ENCODE data around the gene SEC14L2. TPM values are rescaled to one million over a fixed set of nuclear protein-coding genes. Genes with fewer than 3 reads are reported as not detected.
"Not testable (repeated sequence)": the region's sequence is repeated elsewhere in the genome, so short reads cannot be mapped to it uniquely, and the experiment has no call there.

Gene SEC14L2
- total RNA-seq, 1 experiment from 2014 or later: 9.4 TPM

DNA sequence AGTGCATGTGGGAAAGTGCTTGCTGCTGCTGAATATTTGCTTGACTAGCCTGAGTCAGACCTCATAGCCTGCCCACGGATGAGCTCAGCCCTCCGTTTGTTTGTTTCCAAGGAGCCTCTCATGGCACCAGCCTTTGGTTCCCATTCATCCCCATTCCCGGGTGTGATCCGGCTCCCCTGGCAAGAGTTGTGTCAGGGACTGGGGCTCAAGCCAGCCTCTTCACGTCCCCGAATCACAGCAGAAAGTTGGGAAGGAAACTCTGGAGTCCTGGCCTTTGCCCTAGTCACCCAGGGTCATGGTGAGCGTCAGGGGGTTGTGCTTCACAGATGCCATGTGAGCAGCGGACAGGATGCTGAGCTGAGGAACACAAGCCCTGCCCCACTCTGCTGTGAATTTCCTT lies 61.2 kb downstream of the SEC14L2 start:
- H3K4me3 ChIP-seq (ENCODE audit: low read depth, low read length): no peak overlapping the region
- no peaks in the 10 kb centered on the region for H3K4me1 Mint-ChIP-seq (ENCODE audit: low read depth, unreplicated experiment)
- H3K27ac Mint-ChIP-seq (ENCODE audit: unreplicated experiment): no peak overlapping the region
- ChIA-PET CTCF (no interaction called here), POLR2A (no interaction called here)
- no peaks in the 10 kb centered on the region for H3K9me3 Mint-ChIP-seq (ENCODE audit: unreplicated experiment)
- no peaks in the 10 kb centered on the region for H3K27me3 ChIP-seq (replicated peaks; ENCODE audit: control insufficient read depth, insufficient read depth, low read length)
- H3K4me3 Mint-ChIP-seq (ENCODE audit: unreplicated experiment): no peak overlapping the region
- intact Hi-C loops (cut with micrococcal nuclease; ENCODE audit: unreplicated experiment): no loop called here
- DNase-seq: no peak
- no TSS peak for BruUV-seq (replicated peaks)
- H3K36me3 ChIP-seq (ENCODE audit: control insufficient read depth, insufficient read depth, low read length): no peaks in the 10 kb centered on the region
- H3K27me3 Mint-ChIP-seq (ENCODE audit: insufficient read depth, unreplicated experiment): no peaks in the 10 kb centered on the region
- no peaks in the 10 kb centered on the region for H3K4me1 ChIP-seq
- H3K36me3 Mint-ChIP-seq (ENCODE audit: insufficient read depth, unreplicated experiment): no peaks in the 10 kb centered on the region
- TF ChIP-seq CTCF (IDR thresholded peaks at IDR 0.05; ENCODE audit: insufficient read depth in 1 of 2, low read depth in 1 of 2, low read length in 1 of 2, severe bottlenecking in 1 of 2, unreplicated experiment in 1 of 2): no peak
- H3K9me3 ChIP-seq: no peaks in the 10 kb centered on the region

GRCh38 chr22:30459181-30460052 lies 62.6 kb downstream of the SEC14L2 start:
- ChIA-PET CTCF (no interaction called here), POLR2A (interaction anchor here (0.5 kb wide), 1 partner anchor 37 kb away, joined by 6 read pairs; no protein-coding TSS in a partner anchor)
- H3K27me3 Mint-ChIP-seq (ENCODE audit: insufficient read depth, unreplicated experiment): no peaks in the 10 kb centered on the region
- H3K4me3 Mint-ChIP-seq (ENCODE audit: unreplicated experiment): no peak overlapping the region
- peak; percentile 53 to 56 for DNase-seq
- H3K27ac Mint-ChIP-seq (ENCODE audit: unreplicated experiment): no peak overlapping the region
- no peaks in the 10 kb centered on the region for H3K36me3 ChIP-seq (ENCODE audit: control insufficient read depth, insufficient read depth, low read length)
- H3K4me1 Mint-ChIP-seq (ENCODE audit: low read depth, unreplicated experiment): no peaks in the 10 kb centered on the region
- no peaks in the 10 kb centered on the region for H3K36me3 Mint-ChIP-seq (ENCODE audit: insufficient read depth, unreplicated experiment)
- no peak overlapping the region for H3K4me3 ChIP-seq (ENCODE audit: low read depth, low read length)
- no peaks in the 10 kb centered on the region for H3K9me3 Mint-ChIP-seq (ENCODE audit: unreplicated experiment)
- H3K9me3 ChIP-seq: no peaks in the 10 kb centered on the region
- intact Hi-C loops (cut with micrococcal nuclease; ENCODE audit: unreplicated experiment): no loop called here
- H3K4me1 ChIP-seq: no peaks in the 10 kb centered on the region
- TF ChIP-seq CTCF (IDR thresholded peaks at IDR 0.05; ENCODE audit: insufficient read depth in 1 of 2, low read depth in 1 of 2, low read length in 1 of 2, severe bottlenecking in 1 of 2, unreplicated experiment in 1 of 2): no peak
- BruUV-seq (replicated peaks): no TSS peak
- no peaks in the 10 kb centered on the region for H3K27me3 ChIP-seq (replicated peaks; ENCODE audit: control insufficient read depth, insufficient read depth, low read length)

DNA sequence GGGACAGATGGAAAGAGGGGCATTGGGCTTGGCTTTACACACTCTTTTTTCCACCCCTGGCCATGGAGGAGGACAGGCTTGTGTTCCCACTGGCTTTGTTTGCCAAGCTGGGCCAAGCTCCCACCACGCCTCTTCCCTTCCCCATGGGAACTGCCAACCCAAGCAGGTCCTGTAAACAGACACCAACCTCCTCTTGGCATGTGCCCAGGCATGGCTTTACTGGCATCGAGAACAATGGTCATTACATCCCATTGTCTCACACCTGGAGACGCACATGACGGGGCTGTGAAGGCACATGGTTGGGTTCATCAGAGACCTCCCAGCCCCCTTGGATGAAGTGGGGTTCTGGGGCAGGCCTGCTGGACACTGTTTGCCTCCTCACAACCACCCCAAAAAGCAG lies 63.3 kb downstream of the SEC14L2 start:
- Mint-ChIP-seq H3K27me3 (ENCODE audit: insufficient read depth, unreplicated experiment) (peaks cover 6% of the 10 kb centered on the region), H3K36me3 (ENCODE audit: insufficient read depth, unreplicated experiment) (no peaks in the 10 kb centered on the region), H3K4me3 (ENCODE audit: unreplicated experiment) (no peak overlapping the region), H3K4me1 (ENCODE audit: low read depth, unreplicated experiment) (no peaks in the 10 kb centered on the region), H3K27ac (ENCODE audit: unreplicated experiment) (no peak overlapping the region), H3K9me3 (ENCODE audit: unreplicated experiment) (no peaks in the 10 kb centered on the region)
- H3K27me3 ChIP-seq (replicated peaks; ENCODE audit: control insufficient read depth, insufficient read depth, low read length): no peaks in the 10 kb centered on the region
- POLR2A ChIA-PET: no interaction called here
- intact Hi-C loops (cut with micrococcal nuclease; ENCODE audit: unreplicated experiment): no loop called here
- TF ChIP-seq CTCF (IDR thresholded peaks at IDR 0.05; ENCODE audit: insufficient read depth in 1 of 2, low read depth in 1 of 2, low read length in 1 of 2, severe bottlenecking in 1 of 2, unreplicated experiment in 1 of 2): no peak
- H3K36me3 ChIP-seq (ENCODE audit: control insufficient read depth, insufficient read depth, low read length): no peaks in the 10 kb centered on the region
- no TSS peak for BruUV-seq (replicated peaks)
- CTCF ChIA-PET: no interaction called here
- DNase-seq: no peak
- no peaks in the 10 kb centered on the region for H3K9me3 ChIP-seq
- H3K4me3 ChIP-seq (ENCODE audit: low read depth, low read length): no peak overlapping the region
- H3K4me1 ChIP-seq: no peaks in the 10 kb centered on the region

- H3K36me3 ChIP-seq (ENCODE audit: control insufficient read depth, insufficient read depth, low read length); BruUV-seq (replicated peaks); CTCF ChIA-PET; H3K4me3 ChIP-seq (ENCODE audit: low read depth, low read length); H3K9me3 ChIP-seq; H3K27me3 Mint-ChIP-seq (ENCODE audit: insufficient read depth, unreplicated experiment); POLR2A ChIA-PET; H3K27me3 ChIP-seq (replicated peaks; ENCODE audit: control insufficient read depth, insufficient read depth, low read length); H3K4me1 ChIP-seq; DNase-seq; H3K9me3 Mint-ChIP-seq (ENCODE audit: unreplicated experiment); H3K4me3 Mint-ChIP-seq (ENCODE audit: unreplicated experiment); intact Hi-C loops (cut with micrococcal nuclease; ENCODE audit: unreplicated experiment); H3K4me1 Mint-ChIP-seq (ENCODE audit: low read depth, unreplicated experiment); H3K27ac Mint-ChIP-seq (ENCODE audit: unreplicated experiment); H3K36me3 Mint-ChIP-seq (ENCODE audit: insufficient read depth, unreplicated experiment): not testable (repeated sequence)
These were observed 63.7 kb downstream of the SEC14L2 start for GRCh38 chr22:30460555-30460954.

All from Caco-2 (cell line).